Measurements from ENCODE around the gene NDUFA7.

The NDUFA7 gene

GRCh38 chr19:8261347-8261746 lies 59.8 kb downstream of the NDUFA7 start:
- DNase-seq = no peak

All from activated effector memory CD4-positive, alpha-beta T cell treated with Interleukin-2 at 50 U/mL for 16 hours (primary cell).